Cerebellar cortex (tissue), 1 donor: ENCODE measurements around the gene RASD1.

ENCODE experiments used
- DNase-seq: peaks from one replicate; pipeline ENCODE4 v3.0.0-alpha.2; 2015; ENCODE audit warnings: low spot score

Gene RASD1

DNA sequence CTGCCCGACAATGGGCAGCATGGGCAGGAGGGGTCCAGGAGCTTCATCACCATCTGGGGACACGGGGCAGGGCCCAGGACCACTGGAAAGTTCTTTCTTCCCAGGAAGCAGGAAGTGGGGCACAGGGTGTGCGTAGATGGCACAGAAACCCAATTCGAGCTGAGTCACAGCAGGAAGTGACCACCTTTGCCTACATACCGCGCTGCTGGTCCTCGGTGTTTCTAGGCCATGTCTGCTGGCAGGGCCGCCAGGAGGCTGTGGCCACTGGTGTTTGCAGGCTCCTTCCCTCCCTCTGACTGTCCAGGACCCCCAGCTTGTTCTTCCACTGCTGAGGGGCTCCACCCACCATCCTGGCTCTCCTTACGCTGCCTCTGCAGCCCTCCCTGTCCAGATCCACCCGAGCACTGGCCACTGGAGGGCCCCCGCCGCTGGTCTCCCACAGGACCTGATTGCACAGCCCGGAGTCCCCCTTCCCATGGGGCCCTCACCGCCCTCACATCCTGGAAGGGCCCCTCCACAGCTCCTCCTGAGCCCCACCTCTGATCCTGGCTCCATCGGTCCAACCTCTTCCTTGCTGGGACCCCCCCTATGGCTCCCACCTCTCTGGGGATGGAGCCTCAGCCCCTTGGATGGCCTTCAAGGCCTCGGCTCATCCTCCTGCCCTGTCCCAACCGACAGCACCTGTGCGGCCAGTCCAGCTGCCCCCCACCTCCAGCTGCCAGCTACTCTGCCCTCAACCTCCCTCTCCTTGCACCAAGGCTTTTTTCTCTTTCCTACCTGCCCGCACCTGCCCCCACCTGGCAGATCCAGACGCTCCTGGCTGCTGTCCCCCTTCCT, 14.5 kb upstream of the RASD1 start:
- no peak for DNase-seq

DNA sequence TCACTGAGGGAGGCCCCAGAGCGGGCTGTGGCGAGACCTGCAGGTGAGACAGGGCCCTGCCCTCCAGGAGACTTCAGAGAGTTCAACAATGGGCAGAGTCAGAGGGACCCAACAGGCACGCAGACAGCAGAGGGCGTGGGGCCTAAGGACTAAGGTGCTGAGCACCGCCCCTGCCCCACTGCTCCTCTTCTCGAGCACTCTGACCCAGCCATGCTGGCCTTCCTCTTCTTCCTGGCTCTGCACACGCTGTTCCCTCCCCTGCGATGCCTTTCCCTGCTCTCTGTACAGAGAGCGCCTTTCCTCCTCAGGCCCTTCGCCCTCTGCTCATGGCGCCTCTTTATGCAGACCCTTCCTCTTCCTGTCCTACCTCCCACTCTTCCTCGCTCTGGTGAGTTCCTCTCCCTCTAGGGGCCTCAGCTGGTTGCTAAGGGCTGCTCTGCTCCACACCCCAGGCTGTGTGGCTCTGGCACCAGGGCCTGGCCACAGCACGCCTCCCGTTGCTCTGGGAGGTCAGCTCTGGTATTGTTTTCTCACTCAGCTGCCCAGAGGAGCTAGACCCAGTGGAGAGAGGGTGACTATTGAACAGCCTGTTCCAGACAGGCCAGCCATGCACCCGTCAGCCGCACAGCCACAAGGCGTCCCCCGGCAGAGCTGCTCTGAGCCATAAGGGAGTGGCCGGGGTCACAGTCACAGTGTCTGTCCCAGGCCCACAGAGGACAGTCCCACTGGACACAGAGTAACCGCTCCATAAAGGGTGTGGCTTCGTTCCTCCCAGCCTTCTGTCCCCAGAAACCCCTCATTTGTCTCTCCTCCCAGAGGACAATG, 13.6 kb upstream of the RASD1 start:
- no peak for DNase-seq

DNA sequence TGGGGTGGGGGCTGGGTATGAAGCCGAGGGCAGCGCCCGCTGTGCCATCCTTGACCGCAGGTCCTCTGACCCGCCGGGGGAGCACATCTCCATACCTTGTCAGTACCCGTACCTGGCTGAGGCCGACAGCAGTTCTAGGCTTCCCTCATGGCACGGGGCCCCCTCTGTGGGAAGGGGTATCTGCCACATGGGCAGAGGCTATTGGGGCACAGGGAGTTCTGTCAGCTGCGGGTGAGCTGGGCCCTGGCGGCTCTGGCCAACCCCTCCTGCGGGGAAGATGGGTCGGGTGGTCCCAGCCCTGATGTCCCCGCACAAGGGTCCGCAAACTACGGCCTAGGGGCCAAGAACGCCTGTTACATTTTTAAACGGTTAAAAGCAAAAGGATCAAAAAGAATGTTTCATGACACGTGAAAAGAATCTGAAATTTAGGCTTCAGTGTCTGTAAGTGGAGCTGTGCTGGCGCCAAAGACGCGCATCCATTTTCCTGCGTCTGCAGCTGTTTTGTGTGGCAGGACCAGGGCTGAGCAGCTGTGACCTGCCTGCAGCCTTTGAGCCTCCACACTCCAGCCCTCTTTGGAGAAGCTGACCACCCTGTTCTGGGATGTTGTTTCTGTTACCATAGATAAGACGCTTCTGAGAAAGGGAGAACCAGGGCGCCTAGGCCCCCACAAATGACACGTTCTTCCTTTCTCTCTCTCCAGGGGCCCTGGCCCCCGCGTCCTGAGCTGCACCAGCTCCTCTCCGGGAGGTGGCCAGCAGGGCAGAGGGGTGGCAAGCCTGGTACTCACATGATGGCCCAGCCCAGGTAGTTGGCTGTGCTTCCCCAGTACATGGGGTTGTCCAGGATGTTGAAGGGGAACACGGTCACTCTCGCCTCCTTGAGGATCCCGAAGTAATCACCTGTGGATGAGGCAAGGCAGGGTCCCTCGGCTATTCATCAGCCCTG, 12.7 kb upstream of the RASD1 start:
- no peak for DNase-seq

DNA sequence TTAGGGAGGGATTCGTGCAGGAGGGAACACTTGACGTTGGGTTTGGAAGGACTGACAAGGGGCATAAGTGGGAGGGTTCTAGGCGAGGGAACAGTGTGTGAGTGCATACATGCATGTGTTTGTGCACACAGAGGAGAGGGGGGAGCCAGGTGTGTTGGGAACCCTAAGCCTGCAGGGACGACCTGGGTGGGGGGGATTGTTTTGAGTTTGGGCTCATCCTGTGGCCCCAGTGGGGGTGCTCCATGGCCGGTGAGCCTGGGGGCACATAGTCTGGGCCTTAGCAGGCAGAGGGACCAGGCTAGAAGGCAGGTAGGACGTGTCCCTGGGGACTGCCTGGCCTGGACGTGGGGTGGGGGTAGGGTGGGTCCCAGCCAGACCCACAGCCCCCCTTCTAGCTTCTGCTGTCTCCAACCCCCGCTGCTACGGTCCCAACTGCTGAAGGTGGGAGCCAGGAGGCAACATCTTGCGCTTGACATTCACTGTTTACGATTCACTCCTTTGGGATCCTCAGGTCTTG, 11.9 kb upstream of the RASD1 start:
- no peak for DNase-seq

DNA sequence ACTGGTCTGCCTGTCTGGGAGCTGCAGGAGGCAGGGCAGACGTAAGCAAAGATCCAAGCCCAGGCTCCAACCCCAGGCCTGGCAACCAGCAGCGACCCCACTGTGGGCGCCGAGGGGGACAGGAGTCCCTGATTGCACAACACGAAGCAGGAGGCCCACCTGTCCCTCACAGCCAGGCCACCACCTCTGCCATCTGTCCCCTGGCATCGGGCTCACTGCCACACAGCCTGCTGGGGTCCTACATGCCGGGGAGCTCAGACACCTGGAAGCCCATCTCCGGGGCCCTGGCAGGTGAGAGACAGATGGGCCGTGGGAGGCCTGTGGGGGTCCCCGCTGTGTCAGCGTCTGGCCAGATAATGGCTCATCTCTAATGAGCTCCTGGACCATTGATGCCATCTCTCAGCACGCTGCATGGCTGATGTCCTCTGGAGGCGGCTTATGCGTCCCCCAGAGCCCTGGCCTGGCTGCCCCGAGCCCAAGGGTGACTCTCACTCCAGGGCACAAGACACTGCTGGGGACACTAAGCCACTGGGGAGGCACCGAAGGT, 11.3 kb upstream of the RASD1 start:
- peak; percentile 42 for DNase-seq

DNA sequence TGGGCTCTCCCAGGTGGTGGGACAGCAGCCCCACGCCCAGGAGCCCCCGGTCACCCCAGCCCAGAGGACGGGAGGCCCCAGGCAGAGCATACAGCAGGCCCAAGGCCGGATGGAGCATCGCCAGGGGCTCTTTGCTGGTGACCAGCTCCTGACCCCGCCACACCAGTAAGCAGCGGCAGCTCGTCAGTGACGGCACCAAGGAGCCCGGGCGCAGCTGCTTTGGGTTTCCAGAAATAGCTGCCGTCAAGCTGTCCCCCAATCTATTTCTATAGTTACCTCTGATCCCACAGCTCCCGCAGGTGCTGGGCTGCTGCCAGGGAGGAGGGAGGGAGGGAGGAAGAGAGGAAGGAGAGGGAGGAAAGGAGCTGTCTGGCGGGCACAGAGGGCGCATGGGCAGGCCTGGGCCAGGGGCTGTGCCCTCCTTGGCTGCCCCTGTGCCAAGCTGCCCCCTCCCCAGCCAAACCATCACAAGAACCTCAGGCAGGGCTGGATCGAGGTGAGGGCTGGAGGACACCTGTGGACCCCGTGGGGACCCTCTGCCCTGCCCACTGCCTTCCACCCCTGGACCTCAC, 10.8 kb upstream of the RASD1 start:
- DNase-seq = peak; percentile 60

DNA sequence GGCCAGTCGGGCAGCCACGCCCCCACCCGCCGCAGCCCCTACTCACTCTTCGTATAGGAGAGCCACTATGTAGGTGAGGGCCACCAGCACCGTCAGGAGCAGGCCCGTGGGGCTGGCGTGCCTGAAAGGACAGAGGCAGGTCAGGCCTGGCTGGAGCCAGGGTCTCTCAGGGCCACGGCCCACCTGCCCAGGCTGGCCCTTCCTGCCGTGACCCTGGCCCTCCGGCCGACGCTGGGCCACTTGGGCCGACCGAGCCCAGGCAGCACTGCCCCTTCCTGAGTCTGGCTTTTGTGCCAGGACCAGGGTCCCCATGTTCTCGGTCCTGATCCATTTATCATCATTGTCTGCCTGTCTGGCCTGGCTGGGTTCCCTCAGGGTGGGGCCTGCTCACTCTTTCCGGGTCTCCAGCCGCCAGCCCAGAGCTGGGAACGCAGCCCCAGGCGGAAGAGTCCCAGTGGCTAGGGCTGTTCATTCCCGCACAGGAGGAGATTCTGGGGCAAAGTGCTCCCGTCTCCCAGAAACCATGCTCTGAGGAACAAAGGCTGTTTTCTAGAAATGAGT, 10.1 kb upstream of the RASD1 start:
- DNase-seq = no peak

DNA sequence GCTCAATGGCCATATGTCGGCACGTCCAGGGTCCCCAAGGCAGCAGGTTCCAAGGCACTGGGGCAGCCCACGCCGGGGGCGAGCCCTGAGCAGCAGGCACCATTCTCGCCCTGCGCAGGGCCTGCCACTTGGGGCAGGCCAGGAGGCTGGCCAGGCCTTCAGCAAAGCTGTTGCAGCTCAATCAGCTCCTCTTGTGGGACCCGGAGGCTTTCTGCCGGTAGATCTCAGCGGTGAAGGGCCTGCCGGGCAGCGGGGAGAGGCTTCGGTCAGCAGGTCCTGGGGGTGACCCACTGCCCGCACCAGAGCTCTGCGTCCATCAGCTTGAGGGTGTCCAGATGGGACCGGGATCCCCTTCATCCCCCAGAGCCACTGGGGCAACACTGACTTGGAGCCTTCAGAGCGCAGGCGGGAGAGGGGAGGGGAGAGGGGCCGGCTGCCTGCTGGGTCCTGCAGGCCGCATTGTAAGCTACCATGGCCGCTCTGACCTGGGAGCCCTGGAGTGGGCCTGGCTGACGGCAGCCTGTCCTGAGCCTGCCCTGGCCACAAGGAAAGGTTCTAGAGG, 9.5 kb upstream of the RASD1 start:
- DNase-seq = no peak

DNA sequence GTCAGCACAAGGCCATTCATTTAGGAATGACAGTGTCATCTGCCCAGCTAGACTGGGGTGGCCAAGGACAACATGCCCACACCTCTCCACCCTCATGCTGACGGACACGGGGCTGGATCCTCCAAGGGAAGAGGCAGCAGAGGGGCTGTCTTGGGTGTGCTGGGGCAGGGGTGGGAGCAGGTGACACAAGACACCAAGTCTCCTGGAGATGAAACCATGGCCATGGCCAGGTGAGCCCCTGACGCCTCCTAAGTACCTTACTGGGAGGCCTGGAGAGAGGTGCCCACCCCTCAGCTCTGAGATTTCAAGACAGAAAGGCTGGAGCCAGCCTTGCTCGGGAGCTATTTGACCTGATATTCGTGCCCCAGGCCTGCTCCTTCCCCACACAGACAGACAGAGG, 9.0 kb upstream of the RASD1 start:
- no peak for DNase-seq

DNA sequence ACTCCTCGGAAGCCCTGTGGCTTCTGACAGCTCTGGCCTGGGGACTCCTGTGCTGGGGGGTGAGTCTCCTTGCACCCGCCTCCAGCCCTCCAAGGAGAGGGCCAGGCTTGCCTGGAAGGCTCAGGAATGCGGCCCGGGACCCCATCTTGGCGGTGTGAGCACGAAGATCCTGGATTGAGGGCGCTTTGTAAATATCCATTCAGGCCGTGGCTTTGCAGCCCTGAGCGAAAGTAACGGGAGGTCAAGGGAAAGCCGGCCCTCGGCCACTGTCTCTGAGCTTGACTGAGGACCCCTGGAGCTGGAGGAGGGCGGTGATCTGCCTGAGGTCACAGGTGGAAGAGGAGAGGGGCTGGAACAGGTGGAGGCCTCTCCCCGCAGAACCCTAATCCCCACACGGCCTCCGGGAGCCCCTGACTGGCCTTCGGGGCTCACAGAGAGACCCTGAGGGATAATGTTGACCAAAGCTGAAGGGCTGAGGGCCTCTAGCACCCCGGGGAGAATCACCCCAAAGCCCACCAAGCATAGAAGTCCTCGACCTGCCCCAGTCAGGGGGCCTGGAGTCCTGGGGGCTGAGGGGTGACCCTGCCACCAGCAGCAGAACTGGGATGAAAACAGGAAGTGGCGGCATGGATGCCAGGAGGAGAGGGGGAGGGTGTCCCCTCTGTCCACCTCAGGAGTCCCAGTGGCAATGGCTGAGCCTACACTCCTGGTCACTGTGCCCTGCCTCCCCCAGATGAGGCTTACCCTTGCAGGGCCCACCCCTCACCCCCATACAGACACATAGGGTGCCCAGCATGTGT, 8.3 kb upstream of the RASD1 start:
- no peak for DNase-seq

DNA sequence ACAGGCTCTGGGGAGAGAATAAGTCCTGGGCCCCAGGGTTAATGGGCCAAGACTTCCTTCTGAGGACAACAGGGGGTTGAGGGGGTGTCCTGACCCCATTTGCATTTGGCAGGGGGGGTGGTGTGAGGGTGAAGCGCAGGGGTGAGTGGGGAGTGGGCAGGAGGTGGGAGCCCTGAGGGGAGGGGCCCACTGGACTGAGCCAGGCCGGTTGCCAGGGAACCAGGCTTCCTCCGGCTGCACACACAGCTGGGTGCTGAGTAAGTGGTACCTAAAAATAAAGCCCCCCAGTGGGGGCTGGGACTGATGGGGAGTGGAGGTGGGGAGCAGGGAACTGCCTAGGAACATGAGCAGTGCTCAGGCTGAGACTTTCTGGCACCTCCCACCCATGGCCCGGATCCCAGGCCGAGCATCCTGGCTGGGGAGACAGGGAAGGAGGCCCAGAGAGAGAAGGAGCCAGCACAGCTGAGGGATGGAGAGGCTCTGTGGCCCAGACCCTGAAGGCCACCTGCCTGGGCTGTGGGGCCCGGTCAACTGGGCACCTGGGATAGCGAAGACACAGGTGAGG, 7.5 kb upstream of the RASD1 start:
- peak; percentile 66 for DNase-seq

DNA sequence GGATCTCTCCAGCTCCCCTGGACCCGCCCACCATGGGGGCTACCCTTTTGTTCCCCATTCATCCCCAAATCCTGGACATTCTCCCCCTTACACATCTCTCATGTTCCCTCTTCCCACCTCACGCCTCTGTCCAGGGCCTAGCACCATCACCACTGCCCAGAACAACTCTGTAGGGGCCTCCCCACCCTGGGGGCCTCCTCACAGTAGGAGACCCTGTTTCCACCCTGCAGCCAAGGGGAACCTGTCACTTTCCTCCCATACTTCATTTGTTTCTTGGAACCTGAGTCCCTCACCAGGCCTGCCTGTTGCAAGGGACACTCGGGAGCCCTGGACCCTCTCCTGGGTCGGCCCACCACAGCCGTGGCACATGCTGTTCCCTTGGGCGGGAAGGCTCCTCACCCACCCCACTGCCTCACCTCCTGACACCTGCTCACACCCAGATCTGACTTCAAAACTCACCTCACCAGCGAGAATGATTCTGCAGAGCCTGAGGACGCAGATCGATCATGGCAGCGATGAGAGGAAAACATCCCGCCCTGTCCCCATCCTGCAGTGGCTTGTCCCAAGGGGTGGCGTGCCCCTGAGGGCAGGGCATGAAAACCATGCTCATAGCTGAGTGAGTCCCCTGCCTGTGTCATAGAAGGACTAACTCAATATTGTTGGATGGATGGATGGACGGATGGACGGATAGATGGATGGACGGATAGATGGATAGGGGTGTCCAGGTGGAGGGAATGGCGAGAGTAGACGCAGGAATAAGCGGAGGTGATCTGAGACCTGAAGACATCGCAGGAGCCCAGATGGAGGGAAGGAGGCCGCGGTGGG, 6.8 kb upstream of the RASD1 start:
- no peak for DNase-seq

DNA sequence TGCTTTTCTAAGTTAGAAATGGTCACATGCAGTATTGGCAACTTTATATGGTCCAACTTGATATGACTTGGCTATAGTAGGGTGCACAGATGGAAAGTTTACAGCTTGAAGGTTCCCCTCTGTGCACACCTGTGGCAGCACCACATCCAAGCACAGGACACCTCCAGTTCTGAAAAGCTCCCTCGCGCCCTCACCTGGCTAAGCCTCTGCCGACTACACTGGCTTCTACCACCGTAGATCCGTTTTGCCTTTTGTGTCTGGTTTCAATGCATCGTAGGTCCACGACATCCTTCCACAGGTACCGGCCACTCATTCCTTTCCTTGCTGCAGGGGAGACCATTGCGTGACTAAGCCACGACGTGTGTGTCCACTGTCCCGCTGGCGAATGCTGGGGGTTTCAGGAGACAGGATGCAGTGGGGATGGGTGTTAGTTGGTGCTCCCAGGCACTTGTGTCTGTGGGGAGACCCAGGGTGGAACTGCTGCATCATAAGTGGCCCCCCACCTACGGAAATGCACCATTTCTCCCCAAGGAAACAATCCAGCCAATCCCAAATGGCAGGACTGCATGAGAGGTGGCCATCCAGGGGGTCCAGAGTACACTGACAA, 4.9 kb upstream of the RASD1 start:
- no peak for DNase-seq

DNA sequence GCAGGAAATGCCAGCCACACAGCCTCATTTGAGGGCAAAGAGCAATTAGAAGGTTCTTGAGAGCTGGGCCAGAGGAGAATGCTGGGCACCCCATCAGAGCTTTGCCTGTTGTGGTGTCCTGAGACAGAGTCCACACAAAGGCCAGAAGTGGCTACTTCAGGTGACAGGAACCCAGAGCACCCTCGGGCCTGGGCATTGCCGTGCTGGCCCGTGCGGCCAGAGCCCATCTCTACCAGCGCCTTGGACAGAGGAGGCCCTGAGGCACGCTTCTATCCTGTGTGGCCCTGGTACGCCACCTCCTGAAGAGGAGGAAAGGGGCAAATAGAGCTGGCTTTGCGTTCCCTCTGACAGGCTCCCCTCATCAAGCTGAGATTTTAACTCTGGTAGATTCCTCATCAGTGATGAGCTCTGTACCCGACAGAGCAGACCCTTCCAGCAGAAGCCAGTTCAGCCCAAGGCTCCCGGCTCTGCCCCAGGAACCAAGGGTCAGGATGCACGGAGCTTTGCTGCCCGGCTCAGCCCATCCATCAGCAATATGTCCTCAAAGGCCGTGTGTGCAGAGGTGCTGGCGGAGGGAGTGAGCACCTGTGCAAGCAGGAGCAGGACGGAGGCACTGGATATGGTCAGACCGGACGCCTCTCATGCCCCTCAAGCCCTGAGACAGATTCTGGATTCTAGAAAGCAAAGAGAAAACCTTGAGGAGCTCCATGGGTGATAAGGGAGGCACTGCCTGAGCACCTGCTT, 3.4 kb upstream of the RASD1 start:
- DNase-seq = no peak

DNA sequence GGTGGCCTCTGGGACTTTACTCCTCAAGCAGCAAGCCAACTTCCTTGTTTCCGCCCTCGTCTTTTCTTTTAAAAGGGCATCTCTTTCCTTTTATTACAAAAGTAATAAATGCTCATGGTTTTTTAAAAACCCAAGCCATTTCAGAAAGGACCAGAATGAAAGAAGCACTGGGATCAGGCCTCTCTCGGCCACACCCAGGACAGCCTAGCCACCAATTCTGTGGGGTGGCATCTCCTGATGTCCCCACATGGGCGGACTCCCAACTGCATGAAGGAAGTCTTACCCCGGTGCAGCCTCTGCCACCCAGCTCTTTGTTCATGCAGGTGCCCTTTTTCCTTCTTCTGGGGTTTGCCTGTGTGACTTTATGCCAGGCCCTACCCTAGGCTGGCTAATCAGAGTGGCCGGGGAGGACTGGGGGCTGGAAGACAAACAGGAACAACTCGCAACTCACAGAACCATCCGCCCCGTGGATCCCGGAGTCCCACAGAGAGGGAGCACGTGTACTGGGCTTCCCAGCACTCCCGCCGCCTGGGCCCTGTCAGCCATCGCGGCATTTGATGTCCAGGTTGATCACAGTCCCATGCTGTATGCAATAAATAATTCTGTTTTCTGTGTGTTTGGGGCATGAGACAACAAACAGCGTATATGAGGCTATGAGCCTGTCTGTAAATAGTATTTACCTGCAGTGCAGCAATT, 2.6 kb upstream of the RASD1 start:
- DNase-seq = no peak

DNA sequence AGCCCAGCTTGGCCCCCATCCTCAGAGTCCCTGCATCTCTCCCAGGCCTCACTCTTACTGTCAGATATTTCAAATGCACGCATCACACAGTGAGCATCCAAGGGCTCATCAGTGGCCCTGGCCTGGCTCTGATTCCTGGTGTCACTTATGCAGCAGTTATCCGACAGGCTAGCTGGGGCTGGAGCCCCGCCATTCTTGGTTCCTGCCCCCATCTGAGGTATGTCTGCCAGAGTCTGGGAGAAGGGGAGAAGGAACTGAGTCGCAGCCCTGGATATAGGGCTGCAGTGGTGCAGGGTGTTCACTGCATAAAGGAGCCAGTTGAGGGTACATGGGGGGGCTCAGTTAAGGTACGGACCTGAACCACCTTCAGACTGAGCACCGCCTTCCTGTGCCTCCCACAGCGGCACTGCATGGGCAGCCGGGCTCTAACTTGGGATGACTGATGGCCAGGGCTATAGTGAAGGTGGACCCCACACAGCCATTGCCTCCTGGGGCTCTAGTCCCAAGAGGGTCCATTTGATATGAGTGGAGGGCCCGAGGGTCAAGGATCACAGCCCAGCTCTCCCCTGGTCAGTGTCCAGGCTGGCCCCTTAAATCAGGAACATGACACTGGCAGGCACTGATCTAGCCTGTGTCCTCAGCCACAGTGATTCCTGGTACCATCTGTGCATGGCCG, 1.8 kb upstream of the RASD1 start:
- no peak for DNase-seq
